GM21619 (cell line): ENCODE results near the gene HDAC5.
"Not testable (repeated sequence)": the region's sequence is repeated elsewhere in the genome, so short reads cannot be mapped to it uniquely, and the experiment has no call there.

Experiments used
- ATAC-seq: cut with Tn5 transposase; IDR thresholded peaks from one replicate; pipeline ENCODE4 v1.9.1; 2021; ENCODE audit not compliant: unreplicated experiment

HDAC5 gene

GRCh38 chr17:44071198-44071520 lies 52.3 kb downstream of the HDAC5 start:
- no peak for ATAC-seq

GRCh38 chr17:44070455-44071197 lies 52.8 kb downstream of the HDAC5 start, which contains the start of gene G6PC3:
G6PC3 (plus strand) TSS chr17:44070735; CDS start chr17:44070966, 231 bp downstream.
- ATAC-seq, result peak; percentile 66

- no peak for ATAC-seq
Measured at GRCh38 chr17:44069974-44070454, 53.4 kb downstream of the HDAC5 start.

GRCh38 chr17:44067545-44067940 lies 55.9 kb downstream of the HDAC5 start:
- no peak for ATAC-seq

- peak; percentile 46 for ATAC-seq
Measured at GRCh38 chr17:44066204-44066930, 57.1 kb downstream of the HDAC5 start, which contains the start of gene LSM12. LSM12 (minus strand) TSS chr17:44066671; CDS start chr17:44066587, 84 bp downstream.

- ATAC-seq, result no peak
Measured at GRCh38 chr17:44065668-44066203, 57.7 kb downstream of the HDAC5 start.

GRCh38 chr17:44063704-44064639 lies 59.5 kb downstream of the HDAC5 start:
- no peak for ATAC-seq

- ATAC-seq, result no peak
Measured at GRCh38 chr17:44062871-44063270, 60.6 kb downstream of the HDAC5 start.

GRCh38 chr17:44061446-44061845 lies 62.0 kb downstream of the HDAC5 start:
- ATAC-seq, result no peak

GRCh38 chr17:44059101-44059892 lies 64.1 kb downstream of the HDAC5 start:
- no peak for ATAC-seq

- ATAC-seq, result no peak
Measured at GRCh38 chr17:44053125-44053872, 70.1 kb downstream of the HDAC5 start.

- ATAC-seq, result no peak
Measured at GRCh38 chr17:44049294-44050060, 74.0 kb downstream of the HDAC5 start.

- not testable (repeated sequence) for ATAC-seq
Measured at GRCh38 chr17:44046893-44047292, 76.5 kb downstream of the HDAC5 start.

GRCh38 chr17:44045486-44045885 lies 78.0 kb downstream of the HDAC5 start:
- no peak for ATAC-seq

- ATAC-seq, result no peak
Measured at GRCh38 chr17:44044071-44044470, 79.4 kb downstream of the HDAC5 start.

- no peak for ATAC-seq
Measured at GRCh38 chr17:44043272-44043696, 80.2 kb downstream of the HDAC5 start.

GRCh38 chr17:44039829-44040635 lies 83.4 kb downstream of the HDAC5 start:
- ATAC-seq, result no peak

- no peak for ATAC-seq
Measured at GRCh38 chr17:44038604-44039011, 84.8 kb downstream of the HDAC5 start.
